Sigmoid colon (tissue), 4 donors: ENCODE data around the gene MRC2.

Experiments
- CTCF ChIP-seq, 4 experiments: fragments of 450-650 bp in 3 of 4; fragments of 200-600 bp in 1 of 4; IDR thresholded peaks; one replicate each; pipeline ENCODE4 v1.5.1; 2016 to 2019; ENCODE audit warnings: antibody characterized with exemption in 4 of 4, mild to moderate bottlenecking in 3 of 4, moderate library complexity in 2 of 4
- POLR2A ChIP-seq, 2 donors: fragments of 450-650 bp; IDR thresholded peaks; one replicate each; pipeline ENCODE4 v1.6.1; 2016; ENCODE audit warnings: antibody characterized with exemption in 2 of 2, mild to moderate bottlenecking in 2 of 2, moderate library complexity in 2 of 2
- POLR2AphosphoS5 ChIP-seq, 4 donors: sonication (generic); formaldehyde crosslinking; IDR thresholded peaks; one replicate each; pipeline ENCODE4 v1.6.1; 2017; ENCODE audit warnings: antibody characterized with exemption in 4 of 4

- no peak for TF ChIP-seq POLR2A (IDR thresholded peaks at IDR 0.05)
- no peak for TF ChIP-seq CTCF (IDR thresholded peaks at IDR 0.05)
- TF ChIP-seq POLR2AphosphoS5 (IDR thresholded peaks at IDR 0.05): no peak
These were observed 48.2 kb downstream of the MRC2 start for GRCh38 chr17:62675701-62676100.
